DND-41 (cell line): ENCODE data around the gene CCDC92.

Source experiments
- ATAC-seq: fragments of 200-7000 bp; cut with Tn5 transposase; 3 replicates; pipeline ENCODE4 v1.9.1; 2021; ENCODE audit warnings: low read depth; ENCODE audit not compliant: insufficient read depth
- DNase-seq: peaks from one replicate; pipeline ENCODE4 v3.0.0-alpha.2; 2020
- H2AFZ ChIP-seq: 2 replicates; pipeline ENCODE4 v1.6.0; 2012; ENCODE audit warnings: low read depth, low read length
- H3K27ac ChIP-seq: 2 replicates; pipeline ENCODE4 v1.5.1; 2012; ENCODE audit warnings: low read length, inconsistent platforms
- H3K27me3 ChIP-seq: fragments of 200-600 bp; sonication (generic); 2 replicates; pipeline ENCODE4 v1.6.0; 2012; ENCODE audit warnings: low read length, mild to moderate bottlenecking, inconsistent platforms; ENCODE audit not compliant: insufficient read depth, poor library complexity
- H3K36me3 ChIP-seq: 2 replicates; pipeline ENCODE4 v1.5.1; 2012; ENCODE audit warnings: low read length, inconsistent platforms; ENCODE audit not compliant: insufficient read depth
- H3K4me1 ChIP-seq: 2 replicates; pipeline ENCODE4 v1.5.1; 2012; ENCODE audit warnings: mild to moderate bottlenecking, low read length; ENCODE audit not compliant: insufficient read depth
- H3K4me2 ChIP-seq: 2 replicates; pipeline ENCODE4 v1.6.0; 2012; ENCODE audit warnings: mild to moderate bottlenecking, moderate library complexity, low read length, inconsistent platforms; ENCODE audit not compliant: insufficient read depth
- H3K4me3 ChIP-seq, 2 experiments: fragments of 200-600 bp in 1 of 2; shearing (Covaris generic) in 1 of 2; 2 replicates each; pipeline ENCODE4 v1.5.1; 2012 to 2016; ENCODE audit warnings: inconsistent platforms in 2 of 2, low read length in 2 of 2, mild to moderate bottlenecking in 2 of 2, low read depth in 1 of 2, moderate library complexity in 1 of 2
- H3K79me2 ChIP-seq: 2 replicates; pipeline ENCODE4 v1.6.0; 2012; ENCODE audit warnings: low read length, inconsistent platforms; ENCODE audit not compliant: insufficient read depth
- H3K9ac ChIP-seq: 2 replicates; pipeline ENCODE4 v1.6.0; 2012; ENCODE audit warnings: low read depth, mild to moderate bottlenecking, inconsistent platforms, low read length, moderate library complexity
- H3K9me3 ChIP-seq: 2 replicates; pipeline ENCODE4 v1.5.1; 2012; ENCODE audit warnings: low read length, moderate library complexity, mild to moderate bottlenecking, inconsistent platforms; ENCODE audit not compliant: insufficient read depth, severe bottlenecking
- H4K20me1 ChIP-seq: 2 replicates; pipeline ENCODE4 v1.6.0; 2012; ENCODE audit warnings: low read length; ENCODE audit not compliant: insufficient read depth
- CTCF ChIP-seq: IDR thresholded peaks from 2 replicates; pipeline ENCODE4 v1.5.1; 2012; ENCODE audit warnings: borderline replicate concordance, low read length, moderate library complexity, mild to moderate bottlenecking; ENCODE audit not compliant: poor library complexity, severe bottlenecking; ENCODE audit errors: extremely low read depth
- EZH2 ChIP-seq: IDR thresholded peaks from 3 replicates; pipeline ENCODE4 v1.6.1; 2012; ENCODE audit warnings: borderline replicate concordance, low read depth, mild to moderate bottlenecking, moderate library complexity, low read length, inconsistent platforms; ENCODE audit not compliant: severe bottlenecking

CCDC92 gene

GRCh38 chr12:123941624-123942237, 30.9 kb downstream of the CCDC92 start:
- Histone ChIP-seq H3K4me2 (no peak overlapping the region), H3K9me3 (no peaks in the 10 kb centered on the region), H3K9ac (no peak overlapping the region), H4K20me1 (no peaks in the 10 kb centered on the region; the same call in none of the 2 replicates), H3K27ac (no peak overlapping the region), H3K4me1 (peaks cover 17% of the 10 kb centered on the region), H3K4me3 (no peak overlapping the region), H3K27me3 (no peaks in the 10 kb centered on the region), H3K36me3 (0 out of 2 replicates have a peak, but pooled peaks cover 5% of the 10 kb centered on the region), H2AFZ (no peak overlapping the region), H3K79me2 (no peaks in the 10 kb centered on the region)
- TF ChIP-seq EZH2 (no peak), CTCF (no peak)
- ATAC-seq (no peak), DNase-seq (no peak)

GRCh38 chr12:123941000-123941399, 31.6 kb downstream of the CCDC92 start:
- H3K27ac ChIP-seq: no peak overlapping the region
- ATAC-seq (no peak), DNase-seq (no peak)
- no peak for TF ChIP-seq EZH2
- TF ChIP-seq CTCF: no peak
- peaks cover 17% of the 10 kb centered on the region for H3K4me1 ChIP-seq
- no peaks in the 10 kb centered on the region for H3K79me2 ChIP-seq
- no peaks in the 10 kb centered on the region; the same call in none of the 2 replicates for H4K20me1 ChIP-seq
- no peak overlapping the region for H3K4me3 ChIP-seq
- no peaks in the 10 kb centered on the region for H3K27me3 ChIP-seq
- no peak overlapping the region for H2AFZ ChIP-seq
- no peaks in the 10 kb centered on the region for H3K9me3 ChIP-seq
- H3K4me2 ChIP-seq: no peak overlapping the region
- H3K36me3 ChIP-seq: 0 out of 2 replicates have a peak, but pooled peaks cover 8% of the 10 kb centered on the region
- H3K9ac ChIP-seq: no peak overlapping the region

- Histone ChIP-seq H3K27ac (no peak overlapping the region), H3K79me2 (no peaks in the 10 kb centered on the region), H3K36me3 (0 out of 2 replicates have a peak, but pooled peaks cover 8% of the 10 kb centered on the region), H2AFZ (no peak overlapping the region), H3K4me3 (no peak overlapping the region), H3K9me3 (no peaks in the 10 kb centered on the region), H4K20me1 (no peaks in the 10 kb centered on the region; the same call in none of the 2 replicates), H3K27me3 (no peaks in the 10 kb centered on the region), H3K4me2 (no peak overlapping the region), H3K4me1 (peaks cover 17% of the 10 kb centered on the region), H3K9ac (no peak overlapping the region)
- no peak for DNase-seq
- no peak for TF ChIP-seq CTCF
- TF ChIP-seq EZH2: no peak
- no peak for ATAC-seq
These were observed 32.0 kb downstream of the CCDC92 start for GRCh38 chr12:123940627-123940966.
